WI38 (cell line): ENCODE measurements around the gene OIT3.

Source experiments
- H3K4me3 ChIP-seq: 2 replicates; pipeline ENCODE4 v1.5.1; 2011; ENCODE audit warnings: low read depth, mild to moderate bottlenecking, control low read depth, low read length
- CTCF ChIP-seq: IDR thresholded peaks from 2 replicates; pipeline ENCODE4 v1.5.1; 2012; ENCODE audit warnings: low read depth, mild to moderate bottlenecking, control low read depth, low read length

Gene OIT3

GRCh38 chr10:72930276-72930675 lies 36.7 kb downstream of the OIT3 start:
- TF ChIP-seq CTCF = no peak
- H3K4me3 ChIP-seq = no peak overlapping the region

- no peak for TF ChIP-seq CTCF
Measured at GRCh38 chr10:72932259-72933015, 38.9 kb downstream of the OIT3 start.

GRCh38 chr10:72935361-72935760 lies 41.8 kb downstream of the OIT3 start:
- H3K4me3 ChIP-seq = no peak overlapping the region
- no peak for TF ChIP-seq CTCF

More at GRCh38 chr10:72932259-72933015, 38.9 kb downstream of the OIT3 start:
- no peak overlapping the region for H3K4me3 ChIP-seq

- no peak for TF ChIP-seq CTCF
- H3K4me3 ChIP-seq = no peak overlapping the region
Measured at GRCh38 chr10:72943498-72944234, 50.1 kb downstream of the OIT3 start.

GRCh38 chr10:72946963-72947362 lies 53.4 kb downstream of the OIT3 start:
- TF ChIP-seq CTCF = no peak
- H3K4me3 ChIP-seq = no peak overlapping the region

- H3K4me3 ChIP-seq = no peak overlapping the region
- no peak for TF ChIP-seq CTCF
Measured at GRCh38 chr10:72948762-72949161, 55.2 kb downstream of the OIT3 start.

- TF ChIP-seq CTCF = no peak
- no peak overlapping the region for H3K4me3 ChIP-seq
Measured at GRCh38 chr10:72951760-72952159, 58.2 kb downstream of the OIT3 start.
